Spleen (tissue), 7 donors: Measurements from ENCODE around the gene NEDD9.

Experiments
- CTCF ChIP-seq, 11 experiments: fragments of 200-600 bp in 7 of 11; fragments of 450-650 bp in 4 of 11; sonication (generic) in 4 of 11; IDR thresholded peaks in 8 of 11; conservative IDR thresholded peaks in 3 of 11; 1 replicate in 7 of 11; 2 replicates in 4 of 11; pipeline versions ENCODE4 v1.4.0 to v1.8.0; 2016 to 2021; ENCODE audit warnings: antibody characterized with exemption in 11 of 11, inconsistent platforms in 4 of 11, mild to moderate bottlenecking in 1 of 11
- POLR2AphosphoS5 ChIP-seq, 3 donors: sonication (generic); formaldehyde crosslinking; IDR thresholded peaks; one replicate each; pipeline ENCODE4 v1.5.1; 2017; ENCODE audit warnings: antibody characterized with exemption in 3 of 3
- donor health status: DM: no; HTN: no; CAD: no; lungs with moderate emphysema.
- donor health status: DM: no; HTN: no; CAD: no.
- donor health status: DM: no; HTN: no; CAD: no.

GRCh38 chr6:11179419-11180202 lies 52.9 kb downstream of the NEDD9 start:
- TF ChIP-seq POLR2AphosphoS5 (IDR thresholded peaks at IDR 0.05) (no peak), CTCF (IDR thresholded peaks at IDR 0.05 in 8 of 11, conservative IDR thresholded peaks at IDR 0.05 in 3 of 11) (no peak)
